ENCODE data around the gene UCKL1.

The UCKL1 gene

GRCh38 chr20:63939061-63939935 is 16.9 kb downstream of the UCKL1 start:
- TF ChIP-seq CTCF (IDR thresholded peaks at IDR 0.05; ENCODE audit: insufficient read depth, low read length, poor library complexity, severe bottlenecking): no peak
- Histone ChIP-seq H3K27me3 (replicated peaks; ENCODE audit: control insufficient read depth, insufficient read depth, low read length) (no peaks in the 10 kb centered on the region), H3K4me3 (replicated peaks; ENCODE audit: low read depth, low read length) (no peak overlapping the region), H3K36me3 (ENCODE audit: control insufficient read depth, insufficient read depth, low read length) (peaks cover 37% of the 10 kb centered on the region)
- peak; percentile 17 for DNase-seq (ENCODE audit: extremely low read depth, insufficient read length)

GRCh38 chr20:63937596-63937995 is 18.6 kb downstream of the UCKL1 start:
- H3K27me3 ChIP-seq (replicated peaks; ENCODE audit: control insufficient read depth, insufficient read depth, low read length): no peaks in the 10 kb centered on the region
- DNase-seq (ENCODE audit: extremely low read depth, insufficient read length): no peak
- peaks cover 28% of the 10 kb centered on the region for H3K36me3 ChIP-seq (ENCODE audit: control insufficient read depth, insufficient read depth, low read length)
- H3K4me3 ChIP-seq (replicated peaks; ENCODE audit: low read depth, low read length): no peak overlapping the region
- no peak for TF ChIP-seq CTCF (IDR thresholded peaks at IDR 0.05; ENCODE audit: insufficient read depth, low read length, poor library complexity, severe bottlenecking)

GRCh38 chr20:63935447-63935846 is 20.8 kb downstream of the UCKL1 start:
- no peak for DNase-seq (ENCODE audit: extremely low read depth, insufficient read length)
- no peaks in the 10 kb centered on the region for H3K27me3 ChIP-seq (replicated peaks; ENCODE audit: control insufficient read depth, insufficient read depth, low read length)
- H3K4me3 ChIP-seq (replicated peaks; ENCODE audit: low read depth, low read length): no peak overlapping the region
- peaks cover 44% of the 10 kb centered on the region for H3K36me3 ChIP-seq (ENCODE audit: control insufficient read depth, insufficient read depth, low read length)
- no peak for TF ChIP-seq CTCF (IDR thresholded peaks at IDR 0.05; ENCODE audit: insufficient read depth, low read length, poor library complexity, severe bottlenecking)

- peaks cover 36% of the 10 kb centered on the region for H3K36me3 ChIP-seq (ENCODE audit: control insufficient read depth, insufficient read depth, low read length)
- H3K27me3 ChIP-seq (replicated peaks; ENCODE audit: control insufficient read depth, insufficient read depth, low read length): no peaks in the 10 kb centered on the region
- TF ChIP-seq CTCF (IDR thresholded peaks at IDR 0.05; ENCODE audit: insufficient read depth, low read length, poor library complexity, severe bottlenecking): peak; percentile 15
- DNase-seq (ENCODE audit: extremely low read depth, insufficient read length): no peak
- H3K4me3 ChIP-seq (replicated peaks; ENCODE audit: low read depth, low read length): no peak overlapping the region
These were observed 21.7 kb downstream of the UCKL1 start for GRCh38 chr20:63934271-63935068.

- peaks cover 40% of the 10 kb centered on the region for H3K36me3 ChIP-seq (ENCODE audit: control insufficient read depth, insufficient read depth, low read length)
- no peak for TF ChIP-seq CTCF (IDR thresholded peaks at IDR 0.05; ENCODE audit: insufficient read depth, low read length, poor library complexity, severe bottlenecking)
- no peak for DNase-seq (ENCODE audit: extremely low read depth, insufficient read length)
- H3K27me3 ChIP-seq (replicated peaks; ENCODE audit: control insufficient read depth, insufficient read depth, low read length): no peaks in the 10 kb centered on the region
- H3K4me3 ChIP-seq (replicated peaks; ENCODE audit: low read depth, low read length): no peak overlapping the region
These were observed 22.6 kb downstream of the UCKL1 start for GRCh38 chr20:63933646-63934045.

All from GM06990 (cell line).